Measurements from ENCODE around the gene LCLAT1.

The LCLAT1 gene

GRCh38 chr2:30421604-30422443 lies 25.2 kb upstream of the LCLAT1 start:
- H3K4me3 ChIP-seq (ENCODE audit: low read length) = no peak overlapping the region
- peak; percentile 71 for DNase-seq (ENCODE audit: low read depth, low spot score)

- peak; percentile 62 for DNase-seq (ENCODE audit: low read depth, low spot score)
Observed at GRCh38 chr2:30422444-30423040, 24.5 kb upstream of the LCLAT1 start.

DNA sequence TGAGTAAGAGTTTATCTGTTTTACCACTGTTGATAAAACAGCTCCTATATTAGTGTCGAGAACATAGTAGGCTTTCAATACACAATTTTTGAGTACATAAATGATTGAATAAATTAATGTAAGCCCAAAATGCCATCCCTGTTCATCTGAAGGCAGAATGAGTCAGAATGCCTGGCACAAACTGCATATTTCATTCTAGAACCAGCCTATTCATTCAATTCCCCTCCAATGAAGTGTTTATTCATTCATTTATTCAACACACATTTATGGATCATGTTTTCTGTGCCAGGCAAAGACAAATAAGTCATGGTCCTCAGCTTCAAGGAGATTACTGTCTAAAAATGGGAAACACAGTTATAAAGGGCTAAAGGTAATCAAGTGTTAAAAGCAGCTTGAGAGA lies 22.8 kb upstream of the LCLAT1 start:
- H3K4me3 ChIP-seq (ENCODE audit: low read length) = no peak overlapping the region
- DNase-seq (ENCODE audit: low read depth, low spot score) = no peak

More at GRCh38 chr2:30422444-30423040, 24.5 kb upstream of the LCLAT1 start:
- no peak overlapping the region for H3K4me3 ChIP-seq (ENCODE audit: low read length)

DNA sequence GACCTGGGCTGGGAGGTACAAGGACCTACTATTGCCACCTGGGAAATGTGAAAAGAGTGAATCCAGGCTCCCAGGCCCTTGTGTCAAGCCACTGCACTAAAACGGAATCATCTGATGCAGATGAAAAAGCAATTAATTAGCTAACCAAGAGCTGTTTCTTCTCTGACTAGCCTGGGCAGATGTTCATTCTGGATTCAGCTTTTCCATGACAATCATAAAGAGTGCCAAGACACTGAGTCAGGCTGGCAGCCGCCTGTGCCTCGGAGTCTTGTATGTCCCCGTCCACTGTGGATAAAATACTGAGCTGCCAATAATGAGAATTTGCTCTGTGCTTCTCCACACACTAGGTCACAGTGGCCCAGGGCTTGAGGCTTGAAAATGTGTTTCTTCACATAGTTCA lies 21.7 kb upstream of the LCLAT1 start:
- no peak overlapping the region for H3K4me3 ChIP-seq (ENCODE audit: low read length)
- no peak for DNase-seq (ENCODE audit: low read depth, low spot score)

GRCh38 chr2:30427606-30428347 lies 19.3 kb upstream of the LCLAT1 start:
- no peak overlapping the region for H3K4me3 ChIP-seq (ENCODE audit: low read length)
- DNase-seq (ENCODE audit: low read depth, low spot score) = no peak

GRCh38 chr2:30428348-30428662 lies 18.7 kb upstream of the LCLAT1 start:
- no peak for DNase-seq (ENCODE audit: low read depth, low spot score)
- H3K4me3 ChIP-seq (ENCODE audit: low read length) = no peak overlapping the region

- no peak for DNase-seq (ENCODE audit: low read depth, low spot score)
- no peak overlapping the region for H3K4me3 ChIP-seq (ENCODE audit: low read length)
Observed at GRCh38 chr2:30428827-30429461, 18.1 kb upstream of the LCLAT1 start.

DNA sequence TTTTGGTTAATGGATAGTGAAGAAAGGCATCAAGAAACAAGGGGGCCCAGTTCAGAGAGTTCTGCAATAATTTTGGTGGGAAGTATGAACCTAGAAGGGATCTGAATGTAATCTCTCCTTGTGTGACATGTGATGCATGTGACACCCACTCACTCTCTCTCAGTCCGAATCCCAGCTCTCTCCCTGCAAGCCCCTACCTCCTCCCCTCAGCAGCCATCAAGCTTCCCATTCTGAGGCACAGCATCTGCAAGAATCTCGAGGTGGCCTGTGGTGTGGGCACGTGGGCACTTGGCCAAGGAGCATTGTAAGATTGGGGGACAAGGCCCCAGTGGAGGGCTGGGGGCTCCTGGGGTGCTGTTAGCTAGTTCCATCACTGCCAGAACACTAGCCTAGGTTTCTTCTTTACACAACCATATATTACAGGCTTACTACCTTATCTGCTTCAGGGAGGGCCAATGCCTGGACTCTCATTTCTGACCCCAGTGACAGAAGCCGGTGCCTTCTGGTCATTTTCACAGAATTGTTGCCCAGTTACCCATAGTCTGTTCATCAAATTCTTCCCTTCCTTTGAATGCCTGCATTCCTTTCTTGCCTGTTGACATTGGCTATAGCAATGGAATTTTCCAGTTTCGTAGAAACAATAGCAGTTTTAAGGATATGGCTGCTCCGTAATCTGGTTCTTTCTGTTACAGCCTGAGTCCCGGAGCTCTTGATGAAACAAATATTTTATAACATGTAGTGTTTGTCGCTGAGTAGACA lies 13.3 kb upstream of the LCLAT1 start:
- H3K4me3 ChIP-seq (ENCODE audit: low read length) = no peak overlapping the region
- DNase-seq (ENCODE audit: low read depth, low spot score) = no peak

GRCh38 chr2:30434708-30435107 lies 12.3 kb upstream of the LCLAT1 start:
- DNase-seq (ENCODE audit: low read depth, low spot score) = no peak
- H3K4me3 ChIP-seq (ENCODE audit: low read length) = no peak overlapping the region

DNA sequence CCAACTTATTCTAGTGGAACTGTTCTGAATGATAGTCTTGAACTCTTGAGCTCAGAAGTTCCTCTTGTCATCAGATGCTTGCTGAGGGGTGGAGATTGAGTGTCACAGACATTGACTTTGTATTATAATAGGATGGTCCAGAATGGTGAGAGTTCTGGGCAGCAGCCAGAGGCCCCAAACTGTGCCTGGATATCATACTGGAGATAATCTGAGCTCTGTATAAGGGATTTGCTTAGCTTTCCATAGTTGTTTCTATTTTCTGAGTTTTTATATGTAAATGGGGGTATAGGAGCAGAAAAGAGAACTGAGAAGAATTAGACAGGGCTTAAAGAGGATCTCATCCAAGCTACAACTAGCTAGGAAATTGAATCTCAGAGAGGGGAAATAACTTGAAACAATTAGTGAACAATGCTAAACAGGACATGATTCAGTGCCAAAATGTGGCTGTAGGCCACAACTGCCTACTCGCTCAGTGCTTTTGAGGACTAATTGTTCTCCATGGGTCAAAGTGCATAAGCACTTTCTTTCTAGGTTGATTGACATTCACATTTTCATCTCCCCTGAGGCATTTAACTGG lies 10.1 kb upstream of the LCLAT1 start:
- H3K4me3 ChIP-seq (ENCODE audit: low read length) = no peak overlapping the region
- no peak for DNase-seq (ENCODE audit: low read depth, low spot score)

DNA sequence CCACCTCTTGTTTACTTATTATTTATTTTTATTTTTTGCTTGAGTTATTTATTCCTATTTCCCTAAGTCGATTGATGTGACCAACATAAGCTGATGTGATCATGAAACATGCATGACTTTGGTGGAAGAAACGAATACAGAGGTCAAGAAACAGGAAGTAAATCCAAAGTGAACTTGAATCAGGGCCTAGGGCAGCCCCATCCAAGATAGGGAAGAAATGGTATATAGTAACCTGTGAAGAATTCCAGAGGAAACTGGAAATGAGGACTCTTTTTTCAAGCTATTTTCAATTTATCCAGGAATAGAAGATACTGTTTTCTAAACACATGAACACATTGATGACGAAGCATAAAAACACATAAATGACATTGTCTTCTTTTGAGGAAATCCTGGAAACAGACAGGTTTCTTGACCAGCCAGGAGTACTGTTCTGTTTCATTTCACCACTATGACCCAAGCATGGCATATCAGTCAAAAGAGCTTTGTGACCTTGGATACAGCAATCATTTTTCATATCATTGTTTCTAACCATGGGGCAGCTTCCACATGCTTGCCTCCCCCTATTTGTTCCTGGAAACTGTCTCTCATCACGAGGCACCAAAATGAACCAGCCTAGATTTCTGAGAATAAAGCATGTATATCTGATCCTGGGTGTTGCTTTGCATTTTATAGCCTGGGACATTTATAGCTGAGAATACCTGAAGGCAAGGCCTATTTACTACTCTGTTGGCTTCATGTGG lies 9.1 kb upstream of the LCLAT1 start:
- no peak overlapping the region for H3K4me3 ChIP-seq (ENCODE audit: low read length)
- DNase-seq (ENCODE audit: low read depth, low spot score) = no peak

GRCh38 chr2:30439296-30439695 lies 7.8 kb upstream of the LCLAT1 start:
- no peak overlapping the region for H3K4me3 ChIP-seq (ENCODE audit: low read length)
- DNase-seq (ENCODE audit: low read depth, low spot score) = no peak

DNA sequence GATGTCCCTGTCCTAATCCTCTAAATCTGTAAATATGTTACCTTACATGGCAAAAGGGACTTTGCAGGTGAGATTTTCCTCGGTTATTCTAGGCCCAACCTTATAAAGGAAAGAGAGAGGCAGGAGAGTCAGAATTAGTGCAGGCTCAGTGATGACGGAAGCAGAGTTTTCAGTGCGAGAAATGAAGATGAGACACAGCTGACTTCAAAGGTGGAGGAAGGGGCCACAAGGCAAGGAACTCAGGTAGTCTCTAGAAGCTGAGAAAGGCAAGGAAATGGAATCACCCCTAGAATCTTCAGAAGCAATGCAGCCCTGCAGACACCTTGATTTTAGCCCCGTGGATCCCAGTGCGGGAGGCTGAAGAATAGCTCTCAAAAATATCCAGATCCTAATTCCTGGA lies 7.2 kb upstream of the LCLAT1 start:
- DNase-seq (ENCODE audit: low read depth, low spot score) = no peak

DNA sequence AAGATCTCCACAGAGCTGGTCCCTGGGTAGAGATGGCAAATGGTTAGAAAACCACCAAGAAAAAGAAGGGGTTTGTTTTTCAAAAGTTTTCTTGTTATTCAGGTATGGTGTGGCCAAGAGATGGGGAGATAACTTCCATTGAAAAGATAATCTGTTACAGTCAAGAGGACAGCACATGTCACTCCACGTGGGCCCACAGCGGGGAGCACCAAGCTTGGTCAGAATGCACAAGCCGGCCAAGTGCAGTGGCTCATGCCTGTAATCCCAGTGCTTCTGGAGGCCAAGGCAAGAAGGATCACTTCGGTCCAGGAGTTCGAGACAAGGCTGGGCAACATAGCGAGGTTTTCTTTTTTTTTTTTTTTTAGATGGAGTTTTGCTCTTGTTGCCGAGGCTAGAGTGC lies 6.0 kb upstream of the LCLAT1 start:
- no peak for DNase-seq (ENCODE audit: low read depth, low spot score)
- no peak overlapping the region for H3K4me3 ChIP-seq (ENCODE audit: low read length)

More for the DNA sequence above, 7.2 kb upstream of the LCLAT1 start:
- no peak overlapping the region for H3K4me3 ChIP-seq (ENCODE audit: low read length)

DNA sequence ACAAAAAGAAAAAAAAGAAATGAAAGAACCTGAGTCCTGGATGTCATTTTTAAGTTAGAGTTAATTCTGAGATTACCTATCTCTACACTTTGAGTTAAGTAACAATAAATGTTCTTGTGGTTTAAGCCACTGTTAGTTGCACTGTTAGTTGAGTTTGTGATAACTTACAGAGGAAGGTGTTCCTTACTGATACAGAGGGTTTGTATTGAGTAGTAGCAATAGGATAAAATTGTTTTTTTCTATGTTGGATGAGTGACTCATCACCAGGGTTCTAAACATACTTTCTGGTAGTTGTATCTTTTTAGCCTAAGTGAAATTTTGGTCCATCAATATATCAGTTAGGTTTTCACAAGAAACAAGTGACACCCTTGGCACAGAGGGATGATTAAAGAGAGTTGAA lies 4.0 kb upstream of the LCLAT1 start:
- no peak overlapping the region for H3K4me3 ChIP-seq (ENCODE audit: low read length)
- DNase-seq (ENCODE audit: low read depth, low spot score) = no peak

GRCh38 chr2:30444273-30444672 lies 2.8 kb upstream of the LCLAT1 start:
- no peak for DNase-seq (ENCODE audit: low read depth, low spot score)
- no peak overlapping the region for H3K4me3 ChIP-seq (ENCODE audit: low read length)

- DNase-seq (ENCODE audit: low read depth, low spot score) = no peak
- no peak overlapping the region for H3K4me3 ChIP-seq (ENCODE audit: low read length)
Observed at GRCh38 chr2:30445266-30445821, 1.7 kb upstream of the LCLAT1 start.

GRCh38 chr2:30446602-30447148 lies 371 bp upstream of the LCLAT1 start:
- DNase-seq (ENCODE audit: low read depth, low spot score) = no peak
- H3K4me3 ChIP-seq (ENCODE audit: low read length) = peak overlapping the region; percentile 68

Data from Jurkat, Clone E6-1 (cell line).